ENCODE measurements around the gene KPNA4.
"Not testable (repeated sequence)": the region's sequence is repeated elsewhere in the genome, so short reads cannot be mapped to it uniquely, and the experiment has no call there.

KPNA4 gene

GRCh38 chr3:160569894-160570652, 4.7 kb upstream of the KPNA4 start:
- ATAC-seq: no peak

- no peak for ATAC-seq
These were observed 3.6 kb upstream of the KPNA4 start for GRCh38 chr3:160568989-160569388.

- ATAC-seq: no peak
These were observed 2.4 kb upstream of the KPNA4 start for GRCh38 chr3:160567774-160568173.

GRCh38 chr3:160566499-160566898, 1.1 kb upstream of the KPNA4 start:
- no peak for ATAC-seq

- peak; percentile 29 to 58 for ATAC-seq
These were observed 376 bp downstream of the KPNA4 start for GRCh38 chr3:160564949-160565441.

GRCh38 chr3:160564258-160564911, 986 bp downstream of the KPNA4 start:
- no peak for ATAC-seq

- ATAC-seq: no peak
These were observed 2.4 kb downstream of the KPNA4 start for GRCh38 chr3:160562952-160563351.

- ATAC-seq: no peak
These were observed 7.8 kb downstream of the KPNA4 start for GRCh38 chr3:160557571-160557970.

- ATAC-seq: no peak
These were observed 9.2 kb downstream of the KPNA4 start for GRCh38 chr3:160556141-160556540.

GRCh38 chr3:160554980-160555379, 10.4 kb downstream of the KPNA4 start:
- ATAC-seq: no peak

GRCh38 chr3:160553827-160554226, 11.5 kb downstream of the KPNA4 start:
- ATAC-seq: no peak

GRCh38 chr3:160546727-160547126, 18.6 kb downstream of the KPNA4 start:
- ATAC-seq: no peak

- ATAC-seq: no peak
These were observed 19.9 kb downstream of the KPNA4 start for GRCh38 chr3:160545504-160545871.

- ATAC-seq: no peak
These were observed 20.4 kb downstream of the KPNA4 start for GRCh38 chr3:160544844-160545503.

GRCh38 chr3:160540551-160540950, 24.8 kb downstream of the KPNA4 start:
- no peak for ATAC-seq

GRCh38 chr3:160538895-160539294, 26.5 kb downstream of the KPNA4 start:
- ATAC-seq: no peak

GRCh38 chr3:160537729-160538128, 27.6 kb downstream of the KPNA4 start:
- ATAC-seq: no peak

- ATAC-seq: no peak
These were observed 33.0 kb downstream of the KPNA4 start for GRCh38 chr3:160532371-160532770.

- no peak for ATAC-seq
These were observed 34.1 kb downstream of the KPNA4 start for GRCh38 chr3:160531311-160531710.

- ATAC-seq: not testable (repeated sequence)
These were observed 49.0 kb downstream of the KPNA4 start for GRCh38 chr3:160516391-160516790.

GRCh38 chr3:160501325-160501724, 64.0 kb downstream of the KPNA4 start:
- ATAC-seq: no peak

GRCh38 chr3:160498202-160498601, 67.2 kb downstream of the KPNA4 start:
- no peak for ATAC-seq

GRCh38 chr3:160490166-160490565, 75.2 kb downstream of the KPNA4 start:
- no peak for ATAC-seq

GRCh38 chr3:160486459-160486869, 78.9 kb downstream of the KPNA4 start:
- ATAC-seq: no peak
